Measurements from ENCODE around the gene DCDC2B.

DCDC2B gene

GRCh38 chr1:32197074-32197473 is 11.8 kb upstream of the DCDC2B start:
- no peak for DNase-seq

- no peak for DNase-seq
These were observed 11.1 kb upstream of the DCDC2B start for GRCh38 chr1:32197837-32198236.

GRCh38 chr1:32198237-32199042 is 10.4 kb upstream of the DCDC2B start:
- no peak for DNase-seq

GRCh38 chr1:32199043-32199716 is 9.7 kb upstream of the DCDC2B start:
- DNase-seq: no peak

- DNase-seq: no peak
These were observed 9.2 kb upstream of the DCDC2B start for GRCh38 chr1:32199717-32200072.

GRCh38 chr1:32200226-32201010 is 8.5 kb upstream of the DCDC2B start, which contains the start of gene CCDC28B:
CCDC28B (plus strand) TSS chr1:32200595; CDS start chr1:32201936, 1,341 bp downstream.
- DNase-seq: peak; percentile 70

GRCh38 chr1:32201011-32201855 is 7.7 kb upstream of the DCDC2B start:
- peak; percentile 62 for DNase-seq

- DNase-seq: no peak
These were observed 3.9 kb upstream of the DCDC2B start for GRCh38 chr1:32204943-32205361.

GRCh38 chr1:32205401-32206370 is 3.2 kb upstream of the DCDC2B start, which contains the start of gene IQCC:
IQCC (plus strand) TSS chr1:32205671; CDS start chr1:32205682, 11 bp downstream.
- DNase-seq: peak; percentile 81

GRCh38 chr1:32208469-32208868 is 420 bp upstream of the DCDC2B start:
- DNase-seq: no peak

- DNase-seq: peak; percentile 59
These were observed 7.0 kb downstream of the DCDC2B start for GRCh38 chr1:32215629-32216480.

- DNase-seq: no peak
These were observed 7.7 kb downstream of the DCDC2B start for GRCh38 chr1:32216566-32216965.

- no peak for DNase-seq
These were observed 10.1 kb downstream of the DCDC2B start for GRCh38 chr1:32219022-32219421.

GRCh38 chr1:32220746-32221580 is 12.1 kb downstream of the DCDC2B start:
- no peak for DNase-seq

GRCh38 chr1:32221581-32221979 is 12.7 kb downstream of the DCDC2B start:
- no peak for DNase-seq

- DNase-seq: peak; percentile 91
These were observed 13.3 kb downstream of the DCDC2B start, which contains the start of the genes EIF3I and TMEM234 for GRCh38 chr1:32221980-32222755. EIF3I (plus strand) TSS chr1:32222407; CDS start chr1:32222442, 35 bp downstream. TMEM234 (minus strand) TSS chr1:32222353; CDS start chr1:32222322, 31 bp downstream.

GRCh38 chr1:32223683-32224082 is 14.8 kb downstream of the DCDC2B start:
- no peak for DNase-seq

- DNase-seq: no peak
These were observed 15.4 kb downstream of the DCDC2B start for GRCh38 chr1:32224285-32224684.

Data from fibroblast of skin of right biceps (primary cell).